Gastroesophageal sphincter (tissue), 4 donors: ENCODE measurements around the gene KLHL29. TPM values are rescaled to one million over a fixed set of nuclear protein-coding genes. Genes with fewer than 3 reads are reported as not detected.

Experiments
- ATAC-seq: fragments of 150-250 bp; one replicate; pipeline ENCODE4 v1.9.1; 2016; ENCODE audit warnings: mild to moderate bottlenecking, moderate library complexity
- H3K27ac ChIP-seq, 4 donors: fragments of 200-600 bp; sonication (generic) in 3 of 4; 1 replicate in 3 of 4; 2 replicates in 1 of 4; pipeline ENCODE4 v1.5.1; 2016 to 2019
- H3K27me3 ChIP-seq: fragments of 200-600 bp; sonication (generic); one replicate; pipeline ENCODE4 v1.5.1; 2019
- H3K36me3 ChIP-seq, 2 donors: fragments of 200-600 bp; sonication (generic); one replicate each; pipeline ENCODE4 v1.5.1; 2019; ENCODE audit warnings: control low read depth in 1 of 2
- H3K4me1 ChIP-seq, 3 donors: fragments of 200-600 bp; sonication (generic); 1 replicate in 2 of 3; 2 replicates in 1 of 3; pipeline ENCODE4 v1.5.1; 2016 to 2019; ENCODE audit warnings: control low read depth in 2 of 3
- H3K4me3 ChIP-seq, 2 donors: fragments of 200-600 bp; sonication (generic); one replicate each; pipeline ENCODE4 v1.5.1; 2019; ENCODE audit warnings: mild to moderate bottlenecking in 1 of 2, moderate library complexity in 1 of 2
- H3K9me3 ChIP-seq, 3 donors: fragments of 200-600 bp; sonication (generic); one replicate each; pipeline ENCODE4 v1.5.1; 2017 to 2019; ENCODE audit warnings: control low read depth in 2 of 3
- EP300 ChIP-seq: sonication (generic); formaldehyde crosslinking; IDR thresholded peaks from one replicate; pipeline ENCODE4 v1.6.1; 2017; ENCODE audit warnings: antibody characterized with exemption, mild to moderate bottlenecking
- POLR2A ChIP-seq, 2 donors: fragments of 450-650 bp; IDR thresholded peaks; one replicate each; pipeline ENCODE4 v1.6.1; 2017; ENCODE audit warnings: antibody characterized with exemption in 2 of 2, mild to moderate bottlenecking in 2 of 2, moderate library complexity in 1 of 2
- POLR2AphosphoS5 ChIP-seq: sonication (generic); formaldehyde crosslinking; IDR thresholded peaks from one replicate; pipeline ENCODE4 v1.6.1; 2017; ENCODE audit warnings: antibody characterized with exemption
- WGBS, 2 donors: methylation state at CpG; one replicate each; pipeline ENCODE4 v1.1.5; 2018; ENCODE audit warnings: low coverage in 1 of 2; 5-methylcytosine and 5-hydroxymethylcytosine counted together
- total RNA-seq, 4 donors: library from RNA; depleted of rRNA; stranded (reverse); fragments of >200 nt; gene quantifications; one replicate each; pipeline ENCODE4 v1.1.0, GENCODE V29; 2016
- TF ChIP-seq, protein P1 (sequence below), 4 experiments: fragments of 200-600 bp in 2 of 4; fragments of 450-650 bp in 2 of 4; sonication (generic) in 1 of 4; IDR thresholded peaks; one replicate each; pipeline ENCODE4 v1.5.1; 2017 to 2019; ENCODE audit warnings: antibody characterized with exemption in 4 of 4, mild to moderate bottlenecking in 2 of 4, moderate library complexity in 2 of 4

The KLHL29 gene
- total RNA-seq, 4 donors from 2014 or later, result 15.2 to 31.5 (median 24.2) TPM

DNA sequence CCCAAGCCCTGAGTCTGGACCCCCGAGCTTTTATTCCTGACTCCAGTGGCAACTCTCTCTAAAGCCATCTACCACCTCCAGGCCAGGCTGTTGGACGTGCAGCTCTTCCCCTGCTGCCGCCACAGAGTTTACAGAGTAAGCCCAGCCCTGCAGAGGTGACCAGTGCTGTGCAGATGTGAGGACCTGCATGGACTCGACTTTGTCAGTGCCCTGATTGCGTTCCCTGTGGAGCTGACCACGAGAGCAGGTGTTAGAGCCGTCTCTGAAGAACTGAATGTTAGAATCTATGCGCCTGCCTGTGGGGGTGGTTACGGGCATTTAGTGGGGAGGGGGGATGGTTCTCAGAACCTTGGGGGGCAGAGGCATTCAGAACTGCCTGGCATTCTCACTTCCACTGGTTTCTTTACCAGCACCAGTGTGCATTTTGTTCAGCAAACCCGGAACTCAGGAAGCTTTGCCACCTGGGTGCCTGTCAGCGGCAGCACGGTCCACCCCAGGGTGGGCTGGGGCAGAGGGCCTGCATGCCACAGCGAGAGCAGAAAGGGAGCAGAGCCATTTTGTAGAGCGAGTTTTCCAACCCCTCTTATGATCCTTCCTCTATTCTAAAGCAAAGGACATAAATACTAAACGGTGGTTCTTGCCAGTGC is 137.9 kb downstream of the KLHL29 start:
- no peak for ATAC-seq
- no peak overlapping the region for H3K4me3 ChIP-seq
- H3K36me3 ChIP-seq, result no peaks in the 10 kb centered on the region
- peak overlapping the region; percentile 86 to 93 (median 92) for H3K27ac ChIP-seq
- H3K4me1 ChIP-seq, result peaks cover 13 to 93% (median 35%) of the 10 kb centered on the region in 3 donors
- no peaks in the 10 kb centered on the region for H3K27me3 ChIP-seq
- no peak for TF ChIP-seq EP300
- no peak for TF ChIP-seq POLR2A (IDR thresholded peaks at IDR 0.05)
- no peak for TF ChIP-seq POLR2AphosphoS5
- TF ChIP-seq, protein P1, sequence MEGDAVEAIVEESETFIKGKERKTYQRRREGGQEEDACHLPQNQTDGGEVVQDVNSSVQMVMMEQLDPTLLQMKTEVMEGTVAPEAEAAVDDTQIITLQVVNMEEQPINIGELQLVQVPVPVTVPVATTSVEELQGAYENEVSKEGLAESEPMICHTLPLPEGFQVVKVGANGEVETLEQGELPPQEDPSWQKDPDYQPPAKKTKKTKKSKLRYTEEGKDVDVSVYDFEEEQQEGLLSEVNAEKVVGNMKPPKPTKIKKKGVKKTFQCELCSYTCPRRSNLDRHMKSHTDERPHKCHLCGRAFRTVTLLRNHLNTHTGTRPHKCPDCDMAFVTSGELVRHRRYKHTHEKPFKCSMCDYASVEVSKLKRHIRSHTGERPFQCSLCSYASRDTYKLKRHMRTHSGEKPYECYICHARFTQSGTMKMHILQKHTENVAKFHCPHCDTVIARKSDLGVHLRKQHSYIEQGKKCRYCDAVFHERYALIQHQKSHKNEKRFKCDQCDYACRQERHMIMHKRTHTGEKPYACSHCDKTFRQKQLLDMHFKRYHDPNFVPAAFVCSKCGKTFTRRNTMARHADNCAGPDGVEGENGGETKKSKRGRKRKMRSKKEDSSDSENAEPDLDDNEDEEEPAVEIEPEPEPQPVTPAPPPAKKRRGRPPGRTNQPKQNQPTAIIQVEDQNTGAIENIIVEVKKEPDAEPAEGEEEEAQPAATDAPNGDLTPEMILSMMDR (IDR thresholded peaks at IDR 0.05), result no peak
- 29 to 54% methylated on average over 1 to 3 of the region's 15 CpGs for WGBS, 2 donors
- no peaks in the 10 kb centered on the region for H3K9me3 ChIP-seq

DNA sequence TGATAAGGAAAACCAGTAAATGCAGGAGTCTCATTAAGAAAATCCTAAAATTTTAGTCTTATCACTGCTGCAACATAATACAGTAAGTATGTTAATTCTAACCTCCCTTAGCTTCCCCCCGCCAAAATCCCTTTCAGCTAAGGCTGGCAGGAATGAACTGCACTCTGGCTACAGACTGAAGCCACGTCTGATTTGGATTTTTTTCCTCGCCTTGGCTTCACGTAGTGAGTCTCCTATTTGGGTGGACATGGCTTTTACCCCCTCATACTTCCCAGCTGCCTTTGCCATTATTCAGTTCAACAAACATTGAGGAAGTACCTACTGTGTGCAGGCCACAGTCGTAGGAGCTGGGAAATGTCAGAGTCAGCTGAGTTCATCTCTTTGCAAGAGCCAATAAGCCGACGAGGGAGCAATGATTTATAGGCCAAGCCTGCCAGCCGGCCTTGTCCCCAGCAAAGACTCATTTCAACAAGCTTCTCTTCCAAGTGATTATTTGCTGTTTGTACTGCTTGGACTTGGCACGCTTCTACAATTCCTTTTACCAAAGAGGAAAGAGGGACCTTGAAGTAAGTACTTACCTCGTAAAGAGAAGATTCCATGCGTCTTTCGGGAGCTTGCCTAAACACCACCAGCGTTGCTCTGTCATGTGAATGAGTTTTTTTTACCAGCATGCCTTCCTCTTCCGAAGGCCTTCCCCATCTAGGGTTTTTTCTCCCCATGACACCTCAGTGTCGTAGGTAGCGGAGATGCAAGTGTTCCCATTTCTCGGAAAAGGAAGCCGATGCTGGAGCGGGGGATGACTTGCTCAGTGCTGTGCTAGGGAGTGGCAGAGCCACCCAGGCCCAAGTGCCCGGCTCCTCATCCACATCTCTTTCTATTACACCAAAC is 138.6 kb downstream of the KLHL29 start:
- 17 to 30% methylated on average over 13 of the region's 20 CpGs for WGBS, 2 donors
- H3K9me3 ChIP-seq, result no peaks in the 10 kb centered on the region
- TF ChIP-seq POLR2AphosphoS5, result peak; percentile 89
- TF ChIP-seq, protein P1 (IDR thresholded peaks at IDR 0.05), result no peak
- no peak for TF ChIP-seq POLR2A (IDR thresholded peaks at IDR 0.05)
- no peak for TF ChIP-seq EP300
- peak overlapping the region; percentile 86 to 93 (median 92) for H3K27ac ChIP-seq
- H3K27me3 ChIP-seq, result no peaks in the 10 kb centered on the region
- no peaks in the 10 kb centered on the region for H3K36me3 ChIP-seq
- H3K4me3 ChIP-seq, result peak overlapping the region in 1 of 2 donors; percentile 10
- peaks cover 13 to 86% (median 34%) of the 10 kb centered on the region in 3 donors for H3K4me1 ChIP-seq
- peak; percentile 79 for ATAC-seq

DNA sequence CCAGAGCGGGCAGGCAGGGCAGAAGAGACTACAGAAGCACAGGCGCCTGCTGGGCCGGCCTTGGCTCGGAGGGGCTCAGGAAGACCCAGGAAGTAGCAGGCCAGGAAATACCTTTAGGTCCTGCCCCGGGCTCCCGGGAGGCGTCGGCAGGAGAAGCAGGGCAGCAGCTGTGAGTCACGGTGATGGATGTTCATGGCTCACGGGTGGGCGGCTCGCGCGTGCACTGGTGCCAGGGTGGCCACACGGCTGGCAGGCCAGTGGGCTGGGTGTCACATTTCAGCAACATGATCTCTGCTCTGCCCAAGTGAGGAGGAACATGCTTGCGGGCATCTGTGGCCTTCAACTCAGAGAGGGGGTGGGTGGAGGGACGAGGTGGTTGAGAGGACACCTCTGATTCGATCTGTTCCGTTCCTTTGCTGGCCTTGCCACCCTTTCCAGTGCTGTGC is 139.3 kb downstream of the KLHL29 start:
- ATAC-seq, result peak; percentile 57
- no peaks in the 10 kb centered on the region for H3K36me3 ChIP-seq
- no peaks in the 10 kb centered on the region for H3K27me3 ChIP-seq
- peaks cover 13 to 80% (median 29%) of the 10 kb centered on the region in 3 donors for H3K4me1 ChIP-seq
- peak overlapping the region; percentile 86 to 93 (median 92) for H3K27ac ChIP-seq
- H3K4me3 ChIP-seq, result peak overlapping the region in 1 of 2 donors; percentile 10
- whole genome bisulfite sequencing, 2 donors, result 46 to 53% methylated on average over 4 to 6 of the region's 19 CpGs
- TF ChIP-seq POLR2AphosphoS5 (peak; percentile 89), EP300 (no peak), POLR2A (IDR thresholded peaks at IDR 0.05) (no peak)
- TF ChIP-seq, protein P1 (IDR thresholded peaks at IDR 0.05), result no peak
- H3K9me3 ChIP-seq, result no peaks in the 10 kb centered on the region

DNA sequence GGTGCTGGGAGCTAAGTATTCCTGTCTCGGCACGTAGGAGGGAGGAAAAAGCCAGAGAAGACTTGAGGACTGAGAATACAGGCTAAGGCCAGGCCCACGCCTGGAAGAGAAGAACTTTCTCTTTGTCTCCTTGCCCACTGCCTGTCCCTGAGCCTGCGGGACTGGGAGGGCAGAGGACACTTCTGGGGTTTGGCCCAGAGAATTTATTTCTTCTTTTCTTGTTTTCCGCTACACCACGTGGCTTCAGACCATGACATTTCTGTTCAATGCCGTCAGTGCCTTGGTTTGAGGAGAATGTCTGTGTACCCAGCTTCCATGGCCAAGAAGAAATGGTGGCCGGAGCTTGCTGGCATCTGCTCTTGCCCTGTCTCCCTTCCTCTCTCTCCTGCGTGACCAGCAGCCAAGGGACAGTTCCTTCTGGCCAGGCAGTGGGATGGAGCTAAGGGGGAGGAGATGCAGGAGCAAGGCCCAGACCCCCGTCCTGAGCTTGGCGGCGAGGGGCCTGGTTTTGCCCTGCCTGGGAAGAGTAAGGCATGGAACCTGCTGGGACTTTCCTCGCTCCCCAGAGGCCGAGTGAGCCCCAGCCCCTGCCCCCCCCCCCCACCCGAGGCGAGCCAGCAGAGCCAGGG is 140.3 kb downstream of the KLHL29 start:
- Histone ChIP-seq H3K27ac (peak overlapping the region; percentile 86 to 93 (median 92)), H3K4me3 (no peak overlapping the region), H3K36me3 (no peaks in the 10 kb centered on the region), H3K27me3 (no peaks in the 10 kb centered on the region), H3K9me3 (no peaks in the 10 kb centered on the region), H3K4me1 (peaks cover 13 to 70% (median 26%) of the 10 kb centered on the region in 3 donors)
- 44 to 74% methylated on average over 5 to 7 of the region's 16 CpGs for WGBS, 2 donors
- no peak for ATAC-seq
- TF ChIP-seq EP300 (no peak), POLR2A (IDR thresholded peaks at IDR 0.05) (no peak), POLR2AphosphoS5 (no peak)
- TF ChIP-seq, protein P1 (IDR thresholded peaks at IDR 0.05), result no peak
